ENCODE data around the gene CADPS2.

CADPS2 gene

GRCh38 chr7:122521767-122522166 lies 364.5 kb downstream of the CADPS2 start:
- no peak overlapping the region for H3K4me3 ChIP-seq (ENCODE audit: severe bottlenecking)
- H3K9me3 ChIP-seq (ENCODE audit: severe bottlenecking): no peaks in the 10 kb centered on the region
- ATAC-seq (ENCODE audit: low read depth) (no peak), DNase-seq (ENCODE audit: low spot score) (no peak)
- H3K27me3 ChIP-seq (ENCODE audit: insufficient read depth, poor library complexity, severe bottlenecking): no peaks in the 10 kb centered on the region
- H3K27ac ChIP-seq (ENCODE audit: poor library complexity, severe bottlenecking): no peak overlapping the region
- H3K36me3 ChIP-seq (ENCODE audit: low read depth): no peaks in the 10 kb centered on the region
- H3K4me1 ChIP-seq (ENCODE audit: insufficient read depth, poor library complexity, severe bottlenecking): no peaks in the 10 kb centered on the region
- TF ChIP-seq CTCF (IDR thresholded peaks at IDR 0.05; ENCODE audit: poor library complexity, severe bottlenecking): no peak

- no peaks in the 10 kb centered on the region for H3K27me3 ChIP-seq (ENCODE audit: insufficient read depth, poor library complexity, severe bottlenecking)
- ATAC-seq (ENCODE audit: low read depth) (no peak), DNase-seq (ENCODE audit: low spot score) (no peak)
- no peaks in the 10 kb centered on the region for H3K9me3 ChIP-seq (ENCODE audit: severe bottlenecking)
- H3K4me1 ChIP-seq (ENCODE audit: insufficient read depth, poor library complexity, severe bottlenecking): no peaks in the 10 kb centered on the region
- H3K27ac ChIP-seq (ENCODE audit: poor library complexity, severe bottlenecking): no peak overlapping the region
- no peak for TF ChIP-seq CTCF (IDR thresholded peaks at IDR 0.05; ENCODE audit: poor library complexity, severe bottlenecking)
- H3K36me3 ChIP-seq (ENCODE audit: low read depth): no peaks in the 10 kb centered on the region
- H3K4me3 ChIP-seq (ENCODE audit: severe bottlenecking): no peak overlapping the region
Measured at GRCh38 chr7:122520971-122521555, 365.2 kb downstream of the CADPS2 start.

GRCh38 chr7:122518488-122518887 lies 367.8 kb downstream of the CADPS2 start:
- no peaks in the 10 kb centered on the region for H3K36me3 ChIP-seq (ENCODE audit: low read depth)
- no peak overlapping the region for H3K4me3 ChIP-seq (ENCODE audit: severe bottlenecking)
- no peaks in the 10 kb centered on the region for H3K9me3 ChIP-seq (ENCODE audit: severe bottlenecking)
- H3K27me3 ChIP-seq (ENCODE audit: insufficient read depth, poor library complexity, severe bottlenecking): no peaks in the 10 kb centered on the region
- TF ChIP-seq CTCF (IDR thresholded peaks at IDR 0.05; ENCODE audit: poor library complexity, severe bottlenecking): no peak
- ATAC-seq (ENCODE audit: low read depth) (peak; percentile 36; the same call in 1 of the 3 replicates), DNase-seq (ENCODE audit: low spot score) (no peak)
- no peak overlapping the region for H3K27ac ChIP-seq (ENCODE audit: poor library complexity, severe bottlenecking)
- no peaks in the 10 kb centered on the region for H3K4me1 ChIP-seq (ENCODE audit: insufficient read depth, poor library complexity, severe bottlenecking)

- H3K36me3 ChIP-seq (ENCODE audit: low read depth): no peaks in the 10 kb centered on the region
- H3K27me3 ChIP-seq (ENCODE audit: insufficient read depth, poor library complexity, severe bottlenecking): no peaks in the 10 kb centered on the region
- H3K27ac ChIP-seq (ENCODE audit: poor library complexity, severe bottlenecking): no peak overlapping the region
- H3K4me3 ChIP-seq (ENCODE audit: severe bottlenecking): no peak overlapping the region
- no peaks in the 10 kb centered on the region for H3K9me3 ChIP-seq (ENCODE audit: severe bottlenecking)
- H3K4me1 ChIP-seq (ENCODE audit: insufficient read depth, poor library complexity, severe bottlenecking): no peaks in the 10 kb centered on the region
- TF ChIP-seq CTCF (IDR thresholded peaks at IDR 0.05; ENCODE audit: poor library complexity, severe bottlenecking): no peak
- no peak for ATAC-seq (ENCODE audit: low read depth)
- no peak for DNase-seq (ENCODE audit: low spot score)
Measured at GRCh38 chr7:122517576-122517975, 368.7 kb downstream of the CADPS2 start.

GRCh38 chr7:122515404-122515803 lies 370.9 kb downstream of the CADPS2 start:
- Histone ChIP-seq H3K27me3 (ENCODE audit: insufficient read depth, poor library complexity, severe bottlenecking) (no peaks in the 10 kb centered on the region), H3K4me3 (ENCODE audit: severe bottlenecking) (no peak overlapping the region), H3K36me3 (ENCODE audit: low read depth) (no peaks in the 10 kb centered on the region), H3K27ac (ENCODE audit: poor library complexity, severe bottlenecking) (no peak overlapping the region), H3K9me3 (ENCODE audit: severe bottlenecking) (no peaks in the 10 kb centered on the region), H3K4me1 (ENCODE audit: insufficient read depth, poor library complexity, severe bottlenecking) (no peaks in the 10 kb centered on the region)
- no peak for TF ChIP-seq CTCF (IDR thresholded peaks at IDR 0.05; ENCODE audit: poor library complexity, severe bottlenecking)
- no peak for ATAC-seq (ENCODE audit: low read depth)
- no peak for DNase-seq (ENCODE audit: low spot score)
